BJ (cell line): ENCODE measurements around the gene IGSF21. TPM values are rescaled to one million over a fixed set of nuclear protein-coding genes. Genes with fewer than 3 reads are reported as not detected.

Experiments used
- CTCF ChIA-PET: fragments of 350-600 bp; formaldehyde crosslinking; extraction: SDS; loops from one replicate; lab custom pipeline; 2021; ENCODE audit warnings: antibody characterized with exemption, inconsistent platforms; lab: Yijun Ruan, JAX
- POLR2A ChIA-PET: fragments of 300-600 bp; sonication (Branson Sonifier 250); formaldehyde crosslinking; extraction: SDS; loops from one replicate; lab custom pipeline; 2021; ENCODE audit warnings: antibody characterized with exemption; lab: Charles Lee
- DNase-seq: peaks from one replicate; pipeline ENCODE4 v3.0.0-alpha.2; 2011; ENCODE audit warnings: low read depth
- H3K27me3 ChIP-seq: 2 replicates; pipeline ENCODE4 v1.6.0; 2011; ENCODE audit warnings: low read length; ENCODE audit not compliant: control insufficient read depth, insufficient read depth
- H3K36me3 ChIP-seq: 2 replicates; pipeline ENCODE4 v1.5.1; 2011; ENCODE audit warnings: low read length; ENCODE audit not compliant: control insufficient read depth, insufficient read depth
- H3K4me3 ChIP-seq: 2 replicates; pipeline ENCODE4 v1.5.1; 2011; ENCODE audit warnings: low read depth, mild to moderate bottlenecking, control low read depth, low read length
- CTCF ChIP-seq: IDR thresholded peaks from 2 replicates; pipeline ENCODE4 v1.5.1; 2011; ENCODE audit warnings: low read depth, mild to moderate bottlenecking, control low read depth, inconsistent platforms, low read length, moderate library complexity; ENCODE audit not compliant: insufficient read depth
- polyA plus RNA-seq: library from polyadenylated mRNA; depleted of rRNA; stranded (reverse); fragments of >200 nt; gene quantifications from 2 replicates; pipeline ENCODE4 v1.2.3, GENCODE V29; 2011

Gene IGSF21
- polyA plus RNA-seq, 1 experiment: not detected

- Histone ChIP-seq H3K36me3 (no peaks in the 10 kb centered on the region), H3K4me3 (no peak overlapping the region), H3K27me3 (no peaks in the 10 kb centered on the region)
- ChIA-PET CTCF (no interaction called here), POLR2A (no interaction called here)
- DNase-seq: no peak
- TF ChIP-seq CTCF: no peak
Observed at GRCh38 chr1:18353992-18354391, 246.4 kb downstream of the IGSF21 start.

- no peak for TF ChIP-seq CTCF
- no peak overlapping the region for H3K4me3 ChIP-seq
- CTCF ChIA-PET: no interaction called here
- no peak for DNase-seq
- no peaks in the 10 kb centered on the region for H3K27me3 ChIP-seq
- POLR2A ChIA-PET: no interaction called here
- H3K36me3 ChIP-seq: no peaks in the 10 kb centered on the region
Observed at GRCh38 chr1:18354612-18355011, 247.0 kb downstream of the IGSF21 start.

- no peaks in the 10 kb centered on the region for H3K36me3 ChIP-seq
- no peak for TF ChIP-seq CTCF
- CTCF ChIA-PET: no interaction called here
- no peaks in the 10 kb centered on the region for H3K27me3 ChIP-seq
- H3K4me3 ChIP-seq: no peak overlapping the region
- no peak for DNase-seq
- POLR2A ChIA-PET: no interaction called here
Observed at GRCh38 chr1:18357622-18358230, 250.1 kb downstream of the IGSF21 start.

GRCh38 chr1:18358600-18358999 lies 251.0 kb downstream of the IGSF21 start:
- DNase-seq: no peak
- Histone ChIP-seq H3K4me3 (no peak overlapping the region), H3K36me3 (no peaks in the 10 kb centered on the region), H3K27me3 (no peaks in the 10 kb centered on the region)
- CTCF ChIA-PET: no interaction called here
- no peak for TF ChIP-seq CTCF
- POLR2A ChIA-PET: no interaction called here

- DNase-seq: no peak
- ChIA-PET POLR2A (no interaction called here), CTCF (no interaction called here)
- H3K4me3 ChIP-seq: no peak overlapping the region
- no peaks in the 10 kb centered on the region for H3K36me3 ChIP-seq
- no peaks in the 10 kb centered on the region for H3K27me3 ChIP-seq
- TF ChIP-seq CTCF: no peak
Observed at GRCh38 chr1:18360251-18360650, 252.7 kb downstream of the IGSF21 start.
